GM23338 (cell line): ENCODE results near the gene RPE.

Experiments used
- EZH2 ChIP-seq: fragments of 200-600 bp; sonication (generic); IDR thresholded peaks from one replicate; pipeline ENCODE4 v1.8.0; 2017; ENCODE audit warnings: antibody characterized with exemption, mild to moderate bottlenecking, low read depth; ENCODE audit not compliant: unreplicated experiment
- ZNF331 ChIP-seq: fragments of 250-450 bp; sonication (Bioruptor Pico); IDR thresholded peaks from 2 replicates; pipeline ENCODE4 v1.5.0; 2020; ENCODE audit warnings: low read depth, mild to moderate bottlenecking, moderate library complexity

GRCh38 chr2:210022824-210023223 is 20.4 kb downstream of the RPE start:
- TF ChIP-seq ZNF331 (CRISPR knock-in tag) (no peak), EZH2 (no peak)
